ENCODE data around the gene ARMC9. TPM values are rescaled to one million over a fixed set of nuclear protein-coding genes. Genes with fewer than 3 reads are reported as not detected.

Gene ARMC9
- total RNA-seq = 1 to 10 TPM; 1.6 to 2.0 TPM

- H3K9me3 Mint-ChIP-seq = no peaks in the 10 kb centered on the region
- H3K4me3 Mint-ChIP-seq = peak within 1 kb of the TSS; percentile 85
- no peaks in the 10 kb centered on the region for H3K4me1 Mint-ChIP-seq
- peak; percentile 96 for ATAC-seq (replicated peaks)
- no peaks in the 10 kb centered on the region for H3K36me3 Mint-ChIP-seq (ENCODE audit: low read depth)
- H3K27ac Mint-ChIP-seq = peak within 1 kb of the TSS; percentile 85
- peaks cover 13% of the 10 kb centered on the region for H3K27me3 Mint-ChIP-seq
Observed at GRCh38 chr2:231198291-231199173, at the start of gene ARMC9. Gene ARMC9 (plus strand): TSS chr2:231198631. CDS start chr2:231206239, 7,608 bp downstream.

DNA sequence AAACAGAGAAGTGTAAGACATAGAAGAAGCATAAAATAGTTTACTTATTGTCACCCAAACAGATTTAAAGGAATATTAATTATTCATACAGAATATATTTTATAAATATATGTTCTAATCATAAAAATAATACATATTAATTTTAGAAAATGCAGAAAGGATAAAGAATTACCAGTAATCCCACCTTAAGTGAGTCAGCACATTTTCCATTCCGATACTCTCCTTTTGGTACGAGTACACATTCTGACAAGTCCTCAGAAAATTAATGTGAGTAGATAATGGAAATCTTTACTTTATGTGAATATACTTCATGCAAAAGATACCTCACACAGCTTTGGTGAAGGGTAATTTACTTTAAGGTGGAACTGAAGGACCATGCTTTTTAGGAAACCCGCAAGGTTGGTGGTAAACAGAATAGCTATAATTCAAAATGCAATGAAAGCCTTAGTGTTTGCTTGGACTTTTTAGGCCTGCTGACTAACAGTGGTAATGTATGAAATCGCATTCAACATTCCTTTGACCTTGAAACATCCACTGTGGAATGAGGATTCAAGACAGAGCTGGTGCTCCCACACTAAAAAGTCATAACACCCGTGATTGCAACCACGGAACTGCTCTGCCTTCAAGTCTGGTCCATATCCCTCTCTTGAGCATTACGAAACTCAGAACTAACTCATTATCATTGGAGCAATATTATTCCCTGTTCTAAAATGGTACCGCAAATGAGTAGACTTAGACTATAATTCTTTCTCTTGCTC, 45.5 kb upstream of the ARMC9 start:
- Mint-ChIP-seq H3K27me3 (no peaks in the 10 kb centered on the region), H3K27ac (no peak overlapping the region), H3K4me3 (no peak overlapping the region), H3K36me3 (ENCODE audit: low read depth) (peaks cover 96% of the 10 kb centered on the region), H3K4me1 (no peaks in the 10 kb centered on the region), H3K9me3 (no peaks in the 10 kb centered on the region)
- ATAC-seq (replicated peaks) = no peak

DNA sequence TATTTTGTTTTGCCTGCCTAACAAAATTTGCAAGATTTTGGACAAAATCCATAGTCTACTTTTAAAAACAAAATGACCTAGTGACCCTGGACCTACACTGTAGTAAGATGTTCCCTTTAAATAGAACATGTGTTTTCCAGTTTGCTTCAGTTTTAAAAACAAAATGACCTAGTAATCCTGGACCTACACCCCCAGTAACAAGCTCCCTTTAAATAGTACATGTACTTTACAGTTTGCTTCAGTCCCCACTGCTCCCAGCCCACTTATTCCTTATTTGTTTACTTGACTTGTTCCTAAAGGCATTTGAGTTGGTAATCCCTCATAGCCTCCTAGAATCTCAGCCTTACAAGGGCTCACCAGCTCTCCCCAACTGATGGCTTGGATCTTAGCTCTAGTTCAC, 39.1 kb upstream of the ARMC9 start:
- H3K36me3 Mint-ChIP-seq (ENCODE audit: low read depth) = peaks cover 89% of the 10 kb centered on the region
- ATAC-seq (replicated peaks) = no peak
- no peaks in the 10 kb centered on the region for H3K27me3 Mint-ChIP-seq
- H3K27ac Mint-ChIP-seq = peak overlapping the region; percentile 45
- H3K9me3 Mint-ChIP-seq = no peaks in the 10 kb centered on the region
- peaks cover 15% of the 10 kb centered on the region for H3K4me1 Mint-ChIP-seq
- H3K4me3 Mint-ChIP-seq = no peak overlapping the region

GRCh38 chr2:231160701-231161100, 37.7 kb upstream of the ARMC9 start:
- Mint-ChIP-seq H3K27ac (no peak overlapping the region), H3K4me1 (peaks cover 15% of the 10 kb centered on the region), H3K36me3 (ENCODE audit: low read depth) (peaks cover 89% of the 10 kb centered on the region), H3K27me3 (no peaks in the 10 kb centered on the region), H3K9me3 (no peaks in the 10 kb centered on the region), H3K4me3 (no peak overlapping the region)
- ATAC-seq (replicated peaks) = no peak

DNA sequence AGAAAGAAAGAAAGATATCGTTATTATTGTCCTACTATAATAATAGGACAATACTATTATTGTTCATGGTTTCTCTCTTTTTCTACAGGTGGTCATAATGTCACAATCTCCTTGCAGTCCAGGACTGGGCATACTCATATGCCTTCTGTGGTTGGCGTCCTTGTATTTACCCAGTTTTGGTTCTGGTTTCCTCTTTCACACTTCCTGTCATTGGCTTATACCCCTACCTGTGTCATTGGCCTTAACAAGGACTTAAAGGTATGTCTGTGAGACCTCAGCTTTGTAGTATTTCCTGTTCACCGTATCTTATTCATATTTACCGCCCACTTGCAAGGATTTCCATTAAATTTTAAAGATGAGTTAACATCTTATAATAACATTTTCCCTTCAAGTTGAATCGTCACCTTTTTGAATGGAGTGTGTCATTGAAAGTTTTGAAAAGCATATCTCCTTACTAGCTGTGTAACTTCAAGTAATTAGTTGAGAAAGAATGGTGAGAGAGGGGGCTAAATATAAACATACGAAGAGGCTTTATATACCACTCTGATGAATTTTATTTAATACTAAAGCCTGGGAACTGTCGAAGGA, 37.1 kb upstream of the ARMC9 start:
- Mint-ChIP-seq H3K27me3 (no peaks in the 10 kb centered on the region), H3K36me3 (ENCODE audit: low read depth) (peaks cover 89% of the 10 kb centered on the region), H3K27ac (peak overlapping the region; percentile 89), H3K9me3 (no peaks in the 10 kb centered on the region), H3K4me1 (peaks cover 15% of the 10 kb centered on the region), H3K4me3 (peak overlapping the region; percentile 43)
- peak; percentile 94 for ATAC-seq (replicated peaks)

DNA sequence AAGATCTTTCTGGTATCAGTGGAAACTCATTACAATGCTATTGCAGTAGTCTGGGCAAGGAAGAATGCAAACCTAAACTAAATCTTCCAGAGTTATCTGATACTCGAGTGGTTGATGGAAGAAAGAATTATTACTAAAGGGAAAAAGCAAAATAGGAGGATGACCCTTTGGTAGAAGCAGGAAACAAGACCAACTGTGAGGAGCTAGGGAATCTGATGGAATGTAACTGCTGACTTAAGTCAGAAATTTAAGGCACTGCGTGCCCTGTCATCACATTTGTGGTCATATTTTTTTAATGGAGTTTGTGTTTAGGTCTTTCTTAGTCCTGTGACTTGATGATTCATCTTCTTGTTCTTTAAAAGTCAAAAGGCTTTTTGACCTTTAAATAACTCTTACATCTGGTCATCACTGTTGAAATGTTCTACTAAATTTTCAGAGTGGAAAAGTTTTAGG, 36.5 kb upstream of the ARMC9 start:
- Mint-ChIP-seq H3K4me3 (peak overlapping the region; percentile 43), H3K36me3 (ENCODE audit: low read depth) (peaks cover 91% of the 10 kb centered on the region), H3K4me1 (peaks cover 18% of the 10 kb centered on the region), H3K27ac (peak overlapping the region; percentile 89), H3K9me3 (no peaks in the 10 kb centered on the region), H3K27me3 (no peaks in the 10 kb centered on the region)
- ATAC-seq (replicated peaks) = peak; percentile 49

- no peaks in the 10 kb centered on the region for H3K27me3 Mint-ChIP-seq
- H3K9me3 Mint-ChIP-seq = no peaks in the 10 kb centered on the region
- no peak for ATAC-seq (replicated peaks)
- H3K36me3 Mint-ChIP-seq (ENCODE audit: low read depth) = peaks cover 91% of the 10 kb centered on the region
- H3K4me3 Mint-ChIP-seq = no peak overlapping the region
- H3K27ac Mint-ChIP-seq = peak overlapping the region; percentile 20
- H3K4me1 Mint-ChIP-seq = peaks cover 25% of the 10 kb centered on the region
Observed at GRCh38 chr2:231163011-231163410, 35.4 kb upstream of the ARMC9 start.

GRCh38 chr2:231163414-231164095, 34.9 kb upstream of the ARMC9 start:
- peaks cover 29% of the 10 kb centered on the region for H3K4me1 Mint-ChIP-seq
- ATAC-seq (replicated peaks) = no peak
- H3K4me3 Mint-ChIP-seq = no peak overlapping the region
- H3K27me3 Mint-ChIP-seq = no peaks in the 10 kb centered on the region
- peaks cover 91% of the 10 kb centered on the region for H3K36me3 Mint-ChIP-seq (ENCODE audit: low read depth)
- H3K27ac Mint-ChIP-seq = peak overlapping the region; percentile 20
- H3K9me3 Mint-ChIP-seq = no peaks in the 10 kb centered on the region

GRCh38 chr2:231167745-231168459, 30.5 kb upstream of the ARMC9 start:
- peak overlapping the region; percentile 8 for H3K4me3 Mint-ChIP-seq
- H3K27me3 Mint-ChIP-seq = no peaks in the 10 kb centered on the region
- peaks cover 96% of the 10 kb centered on the region for H3K36me3 Mint-ChIP-seq (ENCODE audit: low read depth)
- peaks cover 15% of the 10 kb centered on the region for H3K4me1 Mint-ChIP-seq
- no peaks in the 10 kb centered on the region for H3K9me3 Mint-ChIP-seq
- ATAC-seq (replicated peaks) = peak; percentile 82
- peak overlapping the region; percentile 71 for H3K27ac Mint-ChIP-seq

DNA sequence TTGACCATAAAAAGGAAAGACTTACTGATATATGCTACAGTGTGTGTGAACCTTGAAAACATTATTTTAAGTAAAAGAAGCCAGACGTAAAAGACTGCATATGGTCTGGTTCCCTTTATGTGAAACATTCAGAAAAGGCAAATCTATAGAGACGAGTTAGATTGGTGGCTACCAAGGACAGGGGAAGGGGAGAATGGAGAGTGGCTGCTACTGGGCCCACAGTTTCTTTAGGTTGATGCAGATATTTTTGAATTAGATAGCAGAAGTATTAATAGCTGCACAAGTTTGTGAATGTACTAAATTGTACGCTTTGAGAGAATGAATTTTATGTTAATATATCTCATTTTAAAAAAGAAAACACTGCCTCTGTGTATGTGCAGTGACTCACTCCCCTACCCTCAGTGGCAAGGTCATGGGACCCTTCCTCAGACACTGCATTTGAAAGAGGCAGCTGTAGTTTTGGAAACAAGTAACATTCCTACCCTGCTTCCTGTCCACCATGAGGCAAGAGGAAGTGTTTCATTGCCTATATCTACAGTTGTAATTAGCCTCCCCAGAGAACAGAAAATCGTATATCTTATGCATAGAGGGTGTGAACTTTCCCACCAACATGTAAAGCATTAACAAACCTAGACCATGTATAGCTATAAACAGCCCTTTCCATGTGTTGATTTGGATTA, 29.8 kb upstream of the ARMC9 start:
- Mint-ChIP-seq H3K36me3 (ENCODE audit: low read depth) (peaks cover 96% of the 10 kb centered on the region), H3K4me1 (peaks cover 15% of the 10 kb centered on the region), H3K27me3 (no peaks in the 10 kb centered on the region), H3K9me3 (no peaks in the 10 kb centered on the region), H3K4me3 (no peak overlapping the region), H3K27ac (peak overlapping the region; percentile 71)
- no peak for ATAC-seq (replicated peaks)

- H3K4me1 Mint-ChIP-seq = peaks cover 15% of the 10 kb centered on the region
- no peaks in the 10 kb centered on the region for H3K27me3 Mint-ChIP-seq
- peak overlapping the region; percentile 71 for H3K27ac Mint-ChIP-seq
- H3K4me3 Mint-ChIP-seq = no peak overlapping the region
- peaks cover 98% of the 10 kb centered on the region for H3K36me3 Mint-ChIP-seq (ENCODE audit: low read depth)
- ATAC-seq (replicated peaks) = no peak
- no peaks in the 10 kb centered on the region for H3K9me3 Mint-ChIP-seq
Observed at GRCh38 chr2:231169488-231169887, 28.9 kb upstream of the ARMC9 start.

- Mint-ChIP-seq H3K4me3 (no peak overlapping the region), H3K9me3 (no peaks in the 10 kb centered on the region), H3K27me3 (no peaks in the 10 kb centered on the region), H3K4me1 (peaks cover 15% of the 10 kb centered on the region), H3K36me3 (ENCODE audit: low read depth) (peaks cover 98% of the 10 kb centered on the region), H3K27ac (no peak overlapping the region)
- ATAC-seq (replicated peaks) = no peak
Observed at GRCh38 chr2:231170055-231170454, 28.4 kb upstream of the ARMC9 start.

DNA sequence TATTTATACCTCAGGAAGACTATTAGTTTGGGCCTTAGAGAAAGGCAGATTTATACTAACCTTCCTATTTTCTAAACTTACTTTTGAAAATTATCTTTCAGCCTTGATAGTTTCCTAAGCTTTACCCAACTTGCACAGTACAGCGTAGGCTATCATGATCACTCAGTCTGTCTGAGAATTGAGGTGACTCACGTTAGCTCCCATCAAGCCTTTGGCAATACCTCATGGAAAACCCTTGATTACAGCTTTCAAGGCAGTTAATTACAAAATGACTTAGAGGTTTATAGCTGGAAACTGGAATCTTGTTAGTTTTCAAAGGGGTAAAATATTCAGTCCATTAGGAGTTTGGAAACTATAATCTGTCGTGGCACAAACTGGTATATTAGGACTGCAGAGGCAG, 26.4 kb upstream of the ARMC9 start:
- peaks cover 92% of the 10 kb centered on the region for H3K36me3 Mint-ChIP-seq (ENCODE audit: low read depth)
- peaks cover 11% of the 10 kb centered on the region for H3K4me1 Mint-ChIP-seq
- no peak overlapping the region for H3K27ac Mint-ChIP-seq
- H3K9me3 Mint-ChIP-seq = no peaks in the 10 kb centered on the region
- no peak overlapping the region for H3K4me3 Mint-ChIP-seq
- H3K27me3 Mint-ChIP-seq = no peaks in the 10 kb centered on the region
- ATAC-seq (replicated peaks) = no peak
